Tibial nerve (tissue), 4 donors: ENCODE data around the gene PARVG.

Experiments
- EP300 ChIP-seq, 2 donors: sonication (generic); formaldehyde crosslinking; IDR thresholded peaks; one replicate each; pipeline ENCODE4 v1.6.1; 2017; ENCODE audit warnings: antibody characterized with exemption in 2 of 2, mild to moderate bottlenecking in 1 of 2
- POLR2A ChIP-seq, 2 donors: fragments of 450-650 bp; IDR thresholded peaks; one replicate each; pipeline ENCODE4 v1.6.1; 2017; ENCODE audit warnings: antibody characterized with exemption in 2 of 2, mild to moderate bottlenecking in 2 of 2, moderate library complexity in 2 of 2
- TF ChIP-seq, protein P1 (sequence below), 5 experiments: fragments of 200-600 bp in 3 of 5; fragments of 450-650 bp in 2 of 5; sonication (generic) in 3 of 5; IDR thresholded peaks; one replicate each; pipeline ENCODE4 v1.5.1; 2016 to 2019; ENCODE audit warnings: antibody characterized with exemption in 5 of 5, mild to moderate bottlenecking in 3 of 5, moderate library complexity in 2 of 5

DNA sequence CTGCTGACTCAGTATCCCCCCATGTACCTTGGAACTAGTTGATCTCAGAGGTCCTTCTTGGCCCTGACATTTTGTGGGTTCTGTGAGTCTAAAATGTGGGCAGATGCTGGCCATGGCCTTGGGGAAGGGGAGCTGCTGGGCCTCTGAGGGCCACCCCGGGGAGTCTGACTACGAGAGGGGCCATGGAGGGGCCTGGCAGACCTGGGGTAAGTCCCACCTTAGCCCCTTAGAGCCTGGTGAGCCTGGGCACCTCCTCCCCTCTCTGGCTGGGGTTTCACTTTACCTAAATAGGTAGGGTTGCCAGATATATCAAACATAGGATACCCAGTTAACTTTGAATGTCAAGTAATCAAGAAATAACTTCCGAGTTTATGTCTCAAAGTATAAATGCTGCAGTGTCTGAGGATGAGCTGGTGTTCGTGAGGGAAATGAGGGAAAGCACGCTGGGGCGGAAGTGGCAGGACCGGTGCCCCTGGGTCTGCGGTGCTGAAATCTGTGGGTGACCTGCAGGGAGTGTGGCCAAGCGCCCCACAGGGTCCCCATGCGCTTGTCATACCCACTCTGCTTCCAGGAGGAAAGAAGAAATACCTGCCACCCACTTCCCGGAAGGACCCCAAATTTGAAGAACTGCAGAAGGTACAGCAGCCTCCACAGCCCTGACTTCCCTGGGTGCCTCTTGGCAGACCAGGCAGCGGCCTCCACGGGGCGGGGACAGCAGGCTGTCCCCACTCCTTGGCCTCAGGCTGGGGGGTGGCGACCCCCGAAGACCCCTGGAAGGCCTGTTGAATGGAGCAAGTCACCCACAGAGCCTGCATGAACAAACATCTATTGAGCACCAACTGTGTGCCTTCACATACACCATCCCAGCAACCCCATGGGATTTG lies 4.8 kb downstream of the PARVG start:
- TF ChIP-seq, protein P1, sequence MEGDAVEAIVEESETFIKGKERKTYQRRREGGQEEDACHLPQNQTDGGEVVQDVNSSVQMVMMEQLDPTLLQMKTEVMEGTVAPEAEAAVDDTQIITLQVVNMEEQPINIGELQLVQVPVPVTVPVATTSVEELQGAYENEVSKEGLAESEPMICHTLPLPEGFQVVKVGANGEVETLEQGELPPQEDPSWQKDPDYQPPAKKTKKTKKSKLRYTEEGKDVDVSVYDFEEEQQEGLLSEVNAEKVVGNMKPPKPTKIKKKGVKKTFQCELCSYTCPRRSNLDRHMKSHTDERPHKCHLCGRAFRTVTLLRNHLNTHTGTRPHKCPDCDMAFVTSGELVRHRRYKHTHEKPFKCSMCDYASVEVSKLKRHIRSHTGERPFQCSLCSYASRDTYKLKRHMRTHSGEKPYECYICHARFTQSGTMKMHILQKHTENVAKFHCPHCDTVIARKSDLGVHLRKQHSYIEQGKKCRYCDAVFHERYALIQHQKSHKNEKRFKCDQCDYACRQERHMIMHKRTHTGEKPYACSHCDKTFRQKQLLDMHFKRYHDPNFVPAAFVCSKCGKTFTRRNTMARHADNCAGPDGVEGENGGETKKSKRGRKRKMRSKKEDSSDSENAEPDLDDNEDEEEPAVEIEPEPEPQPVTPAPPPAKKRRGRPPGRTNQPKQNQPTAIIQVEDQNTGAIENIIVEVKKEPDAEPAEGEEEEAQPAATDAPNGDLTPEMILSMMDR (IDR thresholded peaks at IDR 0.05) = no peak
- no peak for TF ChIP-seq POLR2A (IDR thresholded peaks at IDR 0.05)
- TF ChIP-seq EP300 (IDR thresholded peaks at IDR 0.05) = no peak
